OCI-M1 (cell line): ENCODE data around the gene IFT57.

Source experiments
- DNase-seq: peaks from one replicate; lab custom pipeline; 2025; lab: John Stamatoyannopoulos, UW

The IFT57 gene

DNA sequence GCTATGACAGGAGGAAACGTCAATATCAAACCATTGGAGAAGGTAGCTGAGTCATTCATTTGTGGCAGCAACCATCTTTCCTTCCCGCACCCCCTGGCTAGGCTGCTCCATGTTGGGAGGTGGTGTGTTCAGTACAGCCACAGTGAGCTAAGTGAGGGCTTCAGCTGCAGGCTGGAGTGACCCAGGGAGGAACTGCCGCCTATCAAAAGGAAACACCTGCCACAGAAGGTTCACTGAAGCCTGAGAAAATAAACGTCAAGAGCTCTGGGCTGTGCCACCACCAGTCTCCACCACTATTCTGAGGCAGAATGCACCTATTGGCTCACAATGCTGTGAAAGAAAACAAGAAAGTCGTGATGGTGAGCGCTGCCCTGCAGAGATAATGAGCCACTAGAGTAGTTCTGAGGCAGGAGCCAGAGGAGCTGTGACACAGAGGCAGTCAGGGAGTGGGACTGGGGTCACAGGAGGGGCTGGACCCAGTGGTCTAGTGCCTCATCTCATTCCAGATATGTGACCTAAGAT lies 96.6 kb downstream of the IFT57 start:
- DNase-seq, result peak; percentile 85

- DNase-seq, result peak; percentile 70
Observed at GRCh38 chr3:108125153-108125543, 97.1 kb downstream of the IFT57 start.

DNA sequence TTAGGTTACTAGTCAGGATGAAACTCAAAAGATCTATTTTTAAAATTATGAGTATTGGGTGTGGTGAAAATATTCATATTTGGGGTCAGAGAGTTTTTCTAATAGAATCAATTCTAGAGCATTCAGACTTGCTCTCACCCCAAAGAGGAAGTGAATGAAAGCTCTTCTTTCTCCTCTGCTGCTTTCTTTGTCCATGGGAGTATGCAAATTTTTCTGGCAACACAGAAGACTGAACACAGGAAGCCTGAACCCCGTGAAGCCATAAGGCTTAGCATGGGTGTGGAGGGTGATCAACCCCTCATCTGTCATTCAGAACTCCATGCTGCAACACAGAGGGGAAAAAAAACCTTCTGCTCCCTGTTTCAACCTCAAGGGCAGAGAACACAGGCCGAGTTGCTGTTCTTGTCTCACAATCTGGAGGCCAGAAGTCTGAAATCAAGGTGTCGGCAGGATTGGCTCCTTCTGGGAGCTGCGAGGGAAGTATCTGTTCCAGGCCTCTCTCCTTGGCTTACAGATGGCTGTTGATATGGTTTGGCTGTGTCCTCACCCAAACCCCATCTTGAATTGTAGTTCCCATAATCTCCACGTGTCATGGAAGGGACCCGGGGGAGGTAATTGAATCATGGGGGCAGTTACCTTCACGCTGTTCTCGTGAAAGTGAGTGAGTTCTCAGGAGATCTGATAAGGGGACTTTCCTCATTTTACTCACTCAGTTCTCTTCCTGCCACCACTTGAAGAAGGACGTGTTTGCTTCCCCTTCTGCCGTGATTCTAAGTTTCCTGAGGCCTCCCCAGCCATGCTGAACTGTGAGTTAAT lies 97.7 kb downstream of the IFT57 start:
- peak; percentile 89 for DNase-seq

GRCh38 chr3:108123326-108123725 lies 98.9 kb downstream of the IFT57 start:
- no peak for DNase-seq

- DNase-seq, result peak; percentile 16
Observed at GRCh38 chr3:108122276-108122675, 99.9 kb downstream of the IFT57 start.

GRCh38 chr3:108119398-108120104 lies 102.7 kb downstream of the IFT57 start:
- peak; percentile 22 for DNase-seq

- no peak for DNase-seq
Observed at GRCh38 chr3:108118038-108118768, 104.0 kb downstream of the IFT57 start.

DNA sequence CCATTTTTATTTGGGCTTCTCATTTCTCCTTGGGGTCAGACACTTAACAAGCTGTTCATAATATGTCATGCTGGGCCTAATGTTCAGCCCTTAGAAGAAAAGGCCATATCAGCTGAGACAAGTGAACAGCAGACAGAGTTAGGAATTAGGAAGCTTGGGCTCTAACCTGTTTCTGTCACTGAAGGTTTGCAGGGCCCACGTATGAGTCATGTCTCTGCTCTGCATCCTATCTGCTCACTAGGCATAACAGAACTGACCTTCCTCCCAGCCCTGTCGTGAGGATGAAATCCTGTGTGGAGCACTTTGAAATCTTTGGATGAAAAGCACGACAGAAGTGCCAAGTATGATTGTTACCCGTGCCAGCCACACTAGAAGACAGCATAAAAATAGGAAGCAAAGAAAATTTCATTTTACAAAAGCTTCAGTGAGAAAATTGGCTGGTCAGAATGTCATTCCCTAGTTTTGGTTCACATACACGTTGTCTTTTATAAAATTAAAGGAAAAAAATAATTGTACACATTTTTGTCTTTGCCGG lies 104.9 kb downstream of the IFT57 start:
- peak; percentile 42 for DNase-seq

DNA sequence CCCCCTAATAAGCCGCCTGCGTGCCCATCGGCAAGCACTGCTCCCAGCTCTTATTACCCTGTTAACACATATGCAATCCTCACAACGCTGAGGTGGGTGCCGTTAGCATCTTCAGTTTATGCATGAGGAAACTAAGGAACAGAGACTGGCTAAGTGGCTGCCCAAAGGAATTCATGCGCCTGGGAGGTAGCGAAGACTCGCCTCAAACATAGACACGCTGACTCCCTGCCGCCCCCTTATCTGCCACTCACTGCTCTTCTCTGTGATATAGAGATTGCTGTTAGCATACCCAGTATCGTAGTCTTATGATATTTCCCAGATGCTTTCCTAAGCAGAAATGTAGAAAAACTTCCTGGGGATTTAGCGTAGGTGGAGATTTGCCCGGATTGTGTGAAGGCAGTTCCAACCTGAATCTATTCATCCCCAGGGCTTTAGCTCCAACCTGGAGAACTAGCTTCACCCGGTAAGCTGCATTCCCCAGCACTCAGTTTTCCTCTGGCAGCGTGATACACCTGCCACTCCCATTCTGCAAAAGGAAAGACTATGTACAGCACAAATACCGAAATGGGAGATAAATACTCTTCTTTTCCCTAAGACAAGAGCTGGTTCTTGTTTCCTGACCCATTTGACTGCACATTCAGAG lies 107.7 kb downstream of the IFT57 start:
- no peak for DNase-seq

GRCh38 chr3:108113975-108114374 lies 108.2 kb downstream of the IFT57 start:
- DNase-seq, result no peak

DNA sequence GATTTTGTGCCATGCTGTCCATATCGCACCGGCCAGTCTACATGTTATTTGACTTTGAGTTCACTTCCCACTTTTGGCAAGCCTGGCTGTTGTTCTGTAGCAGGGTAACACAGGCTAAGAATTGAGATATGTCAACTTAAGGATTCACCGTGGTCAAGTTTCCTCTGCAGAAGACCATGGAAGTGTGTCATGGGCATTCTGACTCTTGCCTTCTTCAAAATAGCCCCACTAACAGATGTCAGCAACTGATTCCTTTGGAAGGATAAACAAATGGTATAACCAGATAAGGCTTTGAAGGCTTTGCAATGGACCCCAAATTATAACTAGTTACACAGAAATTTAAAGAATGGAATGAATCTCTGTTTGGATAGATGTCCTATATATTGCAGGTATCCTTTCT lies 111.3 kb downstream of the IFT57 start:
- peak; percentile 27 for DNase-seq
